ENCODE measurements around the gene ADCY3. TPM values are rescaled to one million over a fixed set of nuclear protein-coding genes. Genes with fewer than 3 reads are reported as not detected.

The ADCY3 gene
- total RNA-seq, 4 donors from 2014 or later, result 3.9 to 16.6 (median 12.3) TPM

DNA sequence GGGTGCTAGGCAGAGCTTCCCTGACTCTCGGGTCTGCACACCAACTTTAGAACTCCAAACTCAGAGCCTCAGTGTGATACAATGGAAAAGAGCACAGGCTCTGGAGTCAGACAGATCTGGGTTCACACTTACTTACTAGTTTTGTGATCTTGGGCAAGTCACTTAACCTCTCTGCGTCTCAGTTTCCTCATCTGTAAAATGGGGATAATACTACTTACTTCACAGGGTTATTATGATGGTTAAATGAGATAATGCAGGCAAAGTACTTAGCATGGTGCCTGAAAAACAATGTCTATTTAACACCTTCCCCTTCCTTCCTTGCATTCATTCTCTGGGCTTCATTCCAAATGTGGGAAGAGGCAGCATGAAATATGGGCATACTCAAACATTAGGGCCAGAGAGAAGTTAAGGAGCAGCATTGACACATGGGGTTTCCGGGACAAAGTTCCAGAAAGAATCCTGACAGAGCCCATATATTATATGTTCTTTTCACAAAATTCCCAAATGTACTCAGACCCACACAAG, 38.4 kb upstream of the ADCY3 start:
- DNase-seq (no peak), ATAC-seq (no peak)
- Histone ChIP-seq H3K36me3 (peaks cover 8 to 86% of the 10 kb centered on the region in 2 donors), H3K9me3 (no peaks in the 10 kb centered on the region), H3K27ac (no peak overlapping the region), H3K27me3 (no peaks in the 10 kb centered on the region), H3K4me3 (no peak overlapping the region), H3K4me1 (peaks cover 0 to 9% of the 10 kb centered on the region in 2 donors)
- intact Hi-C loops (cut with DNase I; ENCODE audit: low total_unique reads) (no loop called here), in situ Hi-C loops (cut with MboI; ENCODE audit: low sequenced_read_pairs in 4 of 4) (no loop called here)
- TF ChIP-seq POLR2A (IDR thresholded peaks at IDR 0.05), result no peak
- TF ChIP-seq, protein P1, sequence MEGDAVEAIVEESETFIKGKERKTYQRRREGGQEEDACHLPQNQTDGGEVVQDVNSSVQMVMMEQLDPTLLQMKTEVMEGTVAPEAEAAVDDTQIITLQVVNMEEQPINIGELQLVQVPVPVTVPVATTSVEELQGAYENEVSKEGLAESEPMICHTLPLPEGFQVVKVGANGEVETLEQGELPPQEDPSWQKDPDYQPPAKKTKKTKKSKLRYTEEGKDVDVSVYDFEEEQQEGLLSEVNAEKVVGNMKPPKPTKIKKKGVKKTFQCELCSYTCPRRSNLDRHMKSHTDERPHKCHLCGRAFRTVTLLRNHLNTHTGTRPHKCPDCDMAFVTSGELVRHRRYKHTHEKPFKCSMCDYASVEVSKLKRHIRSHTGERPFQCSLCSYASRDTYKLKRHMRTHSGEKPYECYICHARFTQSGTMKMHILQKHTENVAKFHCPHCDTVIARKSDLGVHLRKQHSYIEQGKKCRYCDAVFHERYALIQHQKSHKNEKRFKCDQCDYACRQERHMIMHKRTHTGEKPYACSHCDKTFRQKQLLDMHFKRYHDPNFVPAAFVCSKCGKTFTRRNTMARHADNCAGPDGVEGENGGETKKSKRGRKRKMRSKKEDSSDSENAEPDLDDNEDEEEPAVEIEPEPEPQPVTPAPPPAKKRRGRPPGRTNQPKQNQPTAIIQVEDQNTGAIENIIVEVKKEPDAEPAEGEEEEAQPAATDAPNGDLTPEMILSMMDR (IDR thresholded peaks at IDR 0.05 in 4 of 5, conservative IDR thresholded peaks at IDR 0.05 in 1 of 5), result no peak

DNA sequence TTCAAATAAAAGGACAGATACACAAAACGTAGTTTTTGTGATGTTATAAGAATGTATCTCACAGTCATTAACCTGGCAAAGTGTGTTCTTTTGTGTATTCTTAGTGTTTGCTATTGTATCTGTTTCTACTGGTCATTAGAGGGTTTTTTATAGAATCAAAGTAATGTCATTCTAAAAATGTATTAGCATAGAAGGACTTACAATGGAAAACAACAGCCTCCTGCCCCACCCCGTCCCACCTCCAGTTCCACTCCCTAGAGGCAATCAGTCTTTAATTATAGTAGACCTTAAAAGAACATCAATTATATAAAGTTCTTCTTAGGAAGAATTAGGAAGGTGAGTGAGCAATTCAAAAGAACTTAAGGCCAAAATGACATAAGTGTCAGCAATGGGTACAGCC, 37.9 kb upstream of the ADCY3 start:
- intact Hi-C loops (cut with DNase I; ENCODE audit: low total_unique reads), result no loop called here
- no peak for ATAC-seq
- no peaks in the 10 kb centered on the region for H3K9me3 ChIP-seq
- peaks cover 0 to 9% of the 10 kb centered on the region in 2 donors for H3K4me1 ChIP-seq
- no peak overlapping the region for H3K4me3 ChIP-seq
- TF ChIP-seq, protein P1 (IDR thresholded peaks at IDR 0.05 in 4 of 5, conservative IDR thresholded peaks at IDR 0.05 in 1 of 5), result no peak
- TF ChIP-seq POLR2A (IDR thresholded peaks at IDR 0.05), result no peak
- no peaks in the 10 kb centered on the region for H3K27me3 ChIP-seq
- peaks cover 8 to 86% of the 10 kb centered on the region in 2 donors for H3K36me3 ChIP-seq
- no peak overlapping the region for H3K27ac ChIP-seq
- in situ Hi-C loops (cut with MboI; ENCODE audit: low sequenced_read_pairs in 4 of 4), result no loop called here
- no peak for DNase-seq

DNA sequence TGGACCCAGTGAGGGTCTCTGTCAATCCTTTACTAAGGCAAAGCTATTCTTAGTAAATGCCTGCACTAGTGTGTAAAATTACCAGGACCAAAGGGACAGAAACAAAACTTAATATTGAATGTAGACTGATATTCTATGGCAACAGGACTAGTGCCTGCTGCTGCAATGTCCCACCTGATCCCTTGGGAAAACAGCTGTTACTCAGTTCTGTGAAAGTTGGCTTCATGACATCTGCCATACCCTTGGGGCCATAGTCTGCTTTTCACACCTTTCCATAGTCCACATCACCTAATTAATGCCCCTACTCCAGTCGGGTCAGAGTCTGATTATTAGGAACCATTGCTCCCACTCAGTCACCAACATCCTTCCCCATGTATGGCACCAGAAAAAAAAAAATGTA, 37.2 kb upstream of the ADCY3 start:
- in situ Hi-C loops (cut with MboI; ENCODE audit: low sequenced_read_pairs in 4 of 4) (no loop called here), intact Hi-C loops (cut with DNase I; ENCODE audit: low total_unique reads) (no loop called here)
- Histone ChIP-seq H3K9me3 (no peaks in the 10 kb centered on the region), H3K4me3 (no peak overlapping the region), H3K4me1 (peaks cover 0 to 9% of the 10 kb centered on the region in 2 donors), H3K27me3 (no peaks in the 10 kb centered on the region), H3K27ac (no peak overlapping the region), H3K36me3 (peaks cover 8 to 84% of the 10 kb centered on the region in 2 donors)
- ATAC-seq (no peak), DNase-seq (no peak)
- TF ChIP-seq POLR2A (IDR thresholded peaks at IDR 0.05), result no peak
- TF ChIP-seq, protein P1 (IDR thresholded peaks at IDR 0.05 in 4 of 5, conservative IDR thresholded peaks at IDR 0.05 in 1 of 5), result no peak

DNA sequence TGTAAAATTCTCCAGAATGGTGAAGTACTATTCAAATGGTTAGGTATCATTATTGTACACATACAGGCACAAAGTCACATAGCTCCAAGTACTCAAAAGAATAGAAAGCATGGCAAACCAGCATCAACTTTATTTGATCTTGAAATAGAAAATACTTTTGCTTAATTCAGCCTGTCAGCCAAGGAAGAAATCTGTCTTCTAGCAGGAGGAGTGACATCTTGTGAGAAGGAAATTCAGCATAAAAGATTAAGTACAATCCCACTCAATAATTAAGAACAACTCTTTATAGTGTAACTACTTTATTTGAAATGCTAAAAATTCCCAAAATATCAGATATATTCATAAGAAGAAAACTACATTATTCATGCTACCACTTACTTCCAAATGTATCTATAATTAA, 35.9 kb upstream of the ADCY3 start:
- in situ Hi-C loops (cut with MboI; ENCODE audit: low sequenced_read_pairs in 4 of 4) (no loop called here), intact Hi-C loops (cut with DNase I; ENCODE audit: low total_unique reads) (no loop called here)
- Histone ChIP-seq H3K4me3 (no peak overlapping the region), H3K9me3 (no peaks in the 10 kb centered on the region), H3K27me3 (no peaks in the 10 kb centered on the region), H3K4me1 (peaks cover 0 to 9% of the 10 kb centered on the region in 2 donors), H3K27ac (no peak overlapping the region), H3K36me3 (peaks cover 8 to 89% of the 10 kb centered on the region in 2 donors)
- no peak for ATAC-seq
- TF ChIP-seq, protein P1 (IDR thresholded peaks at IDR 0.05 in 4 of 5, conservative IDR thresholded peaks at IDR 0.05 in 1 of 5), result no peak
- TF ChIP-seq POLR2A (IDR thresholded peaks at IDR 0.05), result no peak
- no peak for DNase-seq

DNA sequence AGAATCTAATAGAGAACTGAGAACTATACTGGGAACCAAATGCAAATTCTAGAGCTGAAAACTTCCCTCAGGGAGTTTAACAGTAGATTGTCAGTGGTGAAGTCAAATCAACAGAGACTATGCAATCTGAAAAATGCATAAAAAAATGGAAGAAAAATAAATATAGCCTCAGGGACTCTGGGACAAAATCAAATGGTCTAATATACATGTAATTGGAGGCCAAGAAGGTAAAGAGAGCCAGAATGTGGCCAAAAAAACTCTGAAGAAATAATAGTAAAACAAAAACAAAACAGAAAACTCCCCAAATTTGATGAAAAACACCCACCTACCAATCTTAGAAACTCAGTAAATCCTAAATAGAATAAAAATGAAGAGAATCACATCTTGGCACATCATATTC, 35.2 kb upstream of the ADCY3 start:
- no peak for DNase-seq
- Histone ChIP-seq H3K9me3 (no peaks in the 10 kb centered on the region), H3K36me3 (peaks cover 8 to 89% of the 10 kb centered on the region in 2 donors), H3K4me1 (peaks cover 0 to 9% of the 10 kb centered on the region in 2 donors), H3K4me3 (no peak overlapping the region), H3K27me3 (no peaks in the 10 kb centered on the region), H3K27ac (no peak overlapping the region)
- ATAC-seq, result no peak
- in situ Hi-C loops (cut with MboI; ENCODE audit: low sequenced_read_pairs in 4 of 4) (no loop called here), intact Hi-C loops (cut with DNase I; ENCODE audit: low total_unique reads) (no loop called here)
- no peak for TF ChIP-seq POLR2A (IDR thresholded peaks at IDR 0.05)
- TF ChIP-seq, protein P1 (IDR thresholded peaks at IDR 0.05 in 4 of 5, conservative IDR thresholded peaks at IDR 0.05 in 1 of 5), result no peak
